ENCODE measurements around the gene TADA3.

TADA3 gene

GRCh38 chr3:9792405-9793160 lies at the start of gene TADA3, which contains the start of gene ARPC4:
TADA3 (minus strand) TSS chr3:9792473; CDS start chr3:9791466, 1,007 bp downstream.
ARPC4 (plus strand) TSS chr3:9793082; CDS start chr3:9793122, 40 bp downstream.
- peak; percentile 65 to 98 (median 92) for DNase-seq

GRCh38 chr3:9841015-9841414 lies 48.7 kb upstream of the TADA3 start:
- no peak for DNase-seq

DNA sequence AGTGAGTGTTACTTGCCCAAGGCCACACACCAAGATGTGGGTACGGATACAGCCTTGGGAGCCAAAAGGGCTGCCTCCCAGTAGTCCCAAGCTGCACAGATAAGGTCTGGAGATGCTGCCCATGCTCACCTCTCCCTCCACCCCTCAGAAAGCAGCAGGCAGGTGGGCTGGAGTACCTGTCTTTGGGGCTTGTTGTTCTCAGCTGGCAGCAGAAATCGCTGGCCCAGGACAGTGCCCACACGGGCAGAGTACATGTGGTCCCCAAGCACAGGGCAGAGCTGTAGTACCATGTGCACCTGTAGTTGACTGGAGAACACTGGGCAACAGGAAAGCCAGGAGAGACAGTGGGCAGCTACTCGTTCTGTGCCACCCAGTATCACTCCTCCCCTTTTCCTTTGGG lies 46.6 kb upstream of the TADA3 start:
- DNase-seq, result no peak

- no peak for DNase-seq
Observed at GRCh38 chr3:9837701-9838582, 45.7 kb upstream of the TADA3 start.

DNA sequence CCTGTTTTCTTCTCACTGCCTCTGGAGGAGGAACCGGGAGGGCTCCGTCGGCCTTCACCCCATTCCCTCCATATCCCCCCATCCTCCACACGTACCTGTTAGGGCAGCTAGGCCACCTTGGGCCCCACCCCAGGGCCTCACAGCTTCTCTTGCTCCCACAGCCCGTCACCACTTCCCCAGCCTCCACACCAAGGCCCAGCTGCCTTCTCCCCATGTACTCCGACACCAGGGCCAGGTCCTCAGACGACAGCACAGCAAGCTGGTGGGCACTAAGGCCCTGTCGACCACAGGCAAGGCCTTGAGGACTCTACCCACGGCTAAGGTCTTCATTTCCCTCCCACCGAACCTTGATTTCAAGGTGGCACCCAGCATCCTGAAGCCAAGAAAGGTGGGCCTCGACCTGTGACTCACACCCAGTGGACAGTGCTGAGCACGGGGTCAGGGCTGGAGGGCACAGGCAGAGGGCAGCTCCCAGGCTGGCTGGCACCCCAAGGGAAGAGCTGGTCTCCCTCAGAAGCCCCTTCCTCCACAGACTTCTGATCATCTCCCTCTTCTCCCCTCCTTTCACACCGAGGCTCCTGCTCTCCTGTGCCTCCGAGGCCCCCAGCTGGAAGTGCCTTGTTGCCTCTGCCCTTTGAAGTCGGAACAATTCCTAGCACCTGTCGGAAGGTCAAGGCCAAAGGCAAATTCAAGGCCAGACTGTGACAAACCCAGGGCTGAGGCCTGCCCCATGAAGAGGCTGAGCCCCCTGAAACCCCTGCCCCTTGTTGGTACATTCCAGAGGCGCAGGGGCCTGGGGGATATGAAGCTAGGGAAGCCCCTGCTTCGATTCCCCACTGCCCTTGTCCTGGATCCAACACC lies 42.5 kb upstream of the TADA3 start:
- DNase-seq, result no peak

DNA sequence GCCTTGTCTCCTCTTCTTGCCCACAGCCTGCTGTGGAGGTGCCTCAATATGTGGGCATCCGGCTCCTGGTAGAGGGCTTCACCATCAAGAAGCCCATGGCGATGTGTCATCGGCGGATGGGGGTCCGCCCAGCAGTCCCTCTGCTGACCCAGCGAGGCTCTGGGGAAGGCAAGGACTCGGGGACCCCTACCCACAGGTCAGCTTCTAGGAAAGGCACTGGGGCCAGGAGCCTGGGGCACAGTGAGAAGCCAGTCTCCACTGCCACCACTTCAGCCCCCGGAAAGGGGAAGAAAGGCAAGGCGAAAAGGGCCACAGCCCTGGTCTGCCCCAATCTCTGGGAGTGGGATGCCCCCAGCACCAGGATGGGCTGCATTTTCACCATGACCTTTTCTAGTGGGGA lies 40.8 kb upstream of the TADA3 start:
- DNase-seq, result no peak

DNA sequence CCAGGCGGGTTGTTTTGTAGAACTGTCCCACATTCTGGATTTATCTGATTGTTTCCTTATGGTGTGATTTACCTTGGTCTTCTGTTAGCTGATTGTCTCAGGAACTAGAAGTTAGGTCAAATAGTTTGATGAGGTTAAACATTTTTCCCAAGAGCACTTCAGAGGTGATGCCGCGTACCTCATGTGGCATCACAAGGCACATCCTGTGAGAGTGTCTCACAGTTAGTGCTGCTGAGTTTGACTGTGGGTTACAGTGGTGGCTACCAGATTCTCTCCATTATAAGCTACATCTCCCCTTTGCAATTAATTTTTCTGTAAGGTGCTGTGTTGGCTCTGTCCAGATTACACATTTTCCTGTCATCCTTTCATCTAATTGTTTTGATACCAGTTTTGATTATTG lies 39.0 kb upstream of the TADA3 start:
- no peak for DNase-seq

DNA sequence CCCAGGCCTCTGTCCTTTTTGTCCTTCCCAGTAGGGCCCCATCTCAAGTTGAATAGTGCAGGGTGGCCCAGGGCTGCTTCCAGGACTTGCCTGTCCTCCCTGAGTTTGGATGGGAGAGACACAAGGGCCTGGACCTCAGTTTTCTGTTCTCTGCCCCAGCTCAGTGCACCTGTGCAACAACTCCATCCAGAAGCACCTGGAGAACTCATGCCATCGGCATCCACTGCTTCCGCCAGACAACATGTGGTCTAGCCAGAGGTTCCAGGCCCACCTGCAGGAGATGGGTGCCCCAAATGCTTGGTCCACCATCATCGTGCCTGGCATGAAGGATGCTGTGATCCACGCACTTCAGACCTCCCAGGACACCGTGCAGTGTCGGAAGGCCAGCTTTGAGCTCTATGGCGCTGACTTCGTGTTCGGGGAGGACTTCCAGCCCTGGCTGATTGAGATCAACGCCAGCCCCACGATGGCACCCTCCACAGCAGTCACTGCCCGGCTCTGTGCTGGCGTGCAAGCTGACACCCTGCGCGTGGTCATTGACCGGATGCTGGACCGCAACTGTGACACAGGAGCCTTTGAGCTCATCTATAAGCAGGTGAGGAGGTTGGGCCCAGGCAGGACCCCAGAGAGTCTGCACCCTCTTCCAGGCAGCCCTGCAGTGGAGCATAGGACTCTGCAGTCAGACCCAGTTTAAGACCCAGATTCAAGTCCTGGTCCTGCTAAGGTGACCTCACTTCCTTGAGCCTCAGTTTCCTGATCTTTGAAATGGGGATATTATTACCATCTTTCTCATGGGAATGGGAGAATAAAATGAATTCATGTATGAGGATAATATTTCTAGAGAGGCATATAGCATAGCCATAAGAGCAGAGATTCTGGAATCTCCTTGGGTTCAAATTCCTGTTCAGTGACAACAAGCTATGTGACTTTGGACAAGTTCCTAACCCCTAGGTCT lies 36.8 kb upstream of the TADA3 start:
- DNase-seq, result no peak

- DNase-seq, result no peak
Observed at GRCh38 chr3:9826815-9827573, 34.7 kb upstream of the TADA3 start.

DNA sequence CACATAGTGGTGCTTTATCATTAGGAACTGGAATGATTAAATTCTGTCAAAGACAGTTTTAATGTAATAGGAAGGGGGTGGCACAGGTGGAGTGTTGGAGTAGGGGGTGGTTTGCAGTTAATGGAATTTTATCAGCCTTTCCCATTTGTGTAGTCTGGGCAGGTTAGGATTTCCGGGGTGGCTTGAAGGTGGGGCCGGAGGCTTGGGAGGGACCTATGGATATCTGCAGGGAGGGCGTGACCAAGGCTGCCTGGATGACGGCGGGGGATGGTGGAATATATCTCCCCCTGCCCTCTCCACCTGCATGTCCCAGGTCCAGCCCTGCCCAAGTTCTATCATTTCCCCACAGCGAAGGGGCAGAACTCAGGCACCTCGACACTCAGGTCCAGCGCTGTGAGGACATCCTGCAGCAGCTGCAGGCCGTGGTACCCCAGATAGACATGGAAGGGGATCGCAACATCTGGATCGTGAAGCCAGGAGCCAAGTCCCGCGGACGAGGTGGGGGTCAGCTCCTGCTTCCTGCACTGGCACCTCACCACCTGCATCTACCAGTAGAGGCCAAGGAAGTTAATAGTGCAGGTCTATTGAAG lies 33.3 kb upstream of the TADA3 start:
- no peak for DNase-seq

- DNase-seq, result no peak
Observed at GRCh38 chr3:9820946-9821345, 28.7 kb upstream of the TADA3 start.

GRCh38 chr3:9820543-9820942 lies 28.3 kb upstream of the TADA3 start:
- DNase-seq, result no peak

GRCh38 chr3:9818666-9819335 lies 26.5 kb upstream of the TADA3 start:
- DNase-seq, result no peak

GRCh38 chr3:9817436-9817835 lies 25.2 kb upstream of the TADA3 start:
- no peak for DNase-seq

DNA sequence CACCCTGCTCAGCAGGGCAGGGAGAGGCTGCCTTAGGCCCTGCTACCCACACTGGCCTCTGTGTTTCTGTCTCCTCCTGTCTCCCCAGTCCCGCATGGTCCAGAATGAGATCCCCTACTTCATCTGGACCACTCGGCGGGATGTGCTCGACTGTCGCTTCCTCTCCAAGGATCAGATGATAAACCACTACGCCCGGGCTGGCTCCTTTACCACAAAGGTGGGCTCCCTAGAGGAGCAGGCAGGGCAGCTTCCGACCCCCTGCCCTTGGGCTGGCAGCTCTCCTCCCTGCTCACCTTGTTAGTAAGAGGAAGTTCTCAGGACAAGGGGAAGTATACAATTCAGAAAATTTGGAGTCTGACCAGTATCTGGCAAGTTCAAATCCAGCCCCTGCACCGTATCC lies 23.7 kb upstream of the TADA3 start:
- no peak for DNase-seq

GRCh38 chr3:9812870-9813483 lies 20.7 kb upstream of the TADA3 start:
- no peak for DNase-seq

GRCh38 chr3:9810846-9811245 lies 18.6 kb upstream of the TADA3 start:
- DNase-seq, result peak in 1 of 56 donors; percentile 4

- DNase-seq, result peak in 5 of 56 donors; percentile 26 to 48 (median 39)
Observed at GRCh38 chr3:9810433-9810770, 18.1 kb upstream of the TADA3 start.
